SJCRH30 (cell line): ENCODE data around the gene CABP4. TPM values are rescaled to one million over a fixed set of nuclear protein-coding genes. Genes with fewer than 3 reads are reported as not detected.

Experiments
- DNase-seq, 2 experiments: peaks; one replicate each; pipeline ENCODE4 v3.0.0-alpha.2; 2015 to 2020
- H3K27ac ChIP-seq: fragments of 250-450 bp; sonication (Bioruptor Pico); 2 replicates; pipeline ENCODE4 v1.5.1; 2020; ENCODE audit warnings: mild to moderate bottlenecking, moderate library complexity
- H3K27me3 ChIP-seq: fragments of 250-450 bp; sonication (Bioruptor Pico); 2 replicates; pipeline ENCODE4 v1.5.1; 2020; ENCODE audit warnings: mild to moderate bottlenecking, moderate library complexity
- H3K36me3 ChIP-seq: fragments of 250-450 bp; sonication (Bioruptor Pico); 2 replicates; pipeline ENCODE4 v1.5.1; 2020; ENCODE audit warnings: mild to moderate bottlenecking, moderate library complexity
- H3K4me1 ChIP-seq: fragments of 250-450 bp; sonication (Bioruptor Pico); 2 replicates; pipeline ENCODE4 v1.5.1; 2020; ENCODE audit warnings: mild to moderate bottlenecking, moderate library complexity
- H3K4me3 ChIP-seq: fragments of 250-450 bp; sonication (Bioruptor Pico); 2 replicates; pipeline ENCODE4 v1.5.1; 2020; ENCODE audit warnings: mild to moderate bottlenecking, moderate library complexity
- H3K9me3 ChIP-seq: fragments of 250-450 bp; sonication (Bioruptor Pico); replicated peaks from 2 replicates; pipeline ENCODE4 v1.5.1; 2020; ENCODE audit warnings: mild to moderate bottlenecking, moderate library complexity
- total RNA-seq: library from RNA; depleted of rRNA; stranded (reverse); fragments of >200 nt; shearing (Covaris generic); gene quantifications from 2 replicates; pipeline ENCODE4 v1.2.3, GENCODE V29; 2014; rRNA removed

Gene CABP4
- total RNA-seq, 1 experiment from 2014 or later, result 1.2 TPM

DNA sequence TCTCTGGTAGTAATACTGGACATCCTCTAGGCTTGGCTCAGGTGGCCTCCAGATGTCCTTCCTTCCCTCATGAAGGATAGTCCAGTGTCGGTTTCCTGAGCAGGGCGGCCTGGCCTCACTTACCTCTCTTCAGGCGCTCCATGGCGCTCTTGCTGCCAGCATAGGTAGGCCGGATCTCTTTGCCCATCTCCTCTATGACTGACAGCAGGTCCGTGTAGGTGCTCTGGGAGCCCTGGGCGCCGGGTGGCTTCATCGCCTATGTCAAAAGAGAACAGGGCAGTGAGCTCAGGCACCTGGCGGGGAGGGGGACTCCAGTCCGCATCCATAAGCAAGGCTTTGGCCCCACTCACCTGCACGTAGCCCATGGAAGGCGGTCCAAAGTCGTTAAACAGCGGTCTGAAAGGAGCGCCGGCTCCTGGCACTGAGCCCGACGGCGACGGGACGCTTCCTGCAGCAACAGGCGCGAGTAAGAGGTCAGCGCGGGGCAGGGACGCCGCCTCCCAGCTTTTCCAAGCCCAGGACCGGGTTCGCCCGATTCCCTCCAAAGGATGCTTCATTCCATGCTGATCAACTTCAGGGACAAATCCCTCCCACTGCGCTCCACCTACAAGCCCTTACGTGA lies 52.2 kb downstream of the CABP4 start:
- Histone ChIP-seq H3K4me1 (no peaks in the 10 kb centered on the region), H3K27me3 (no peaks in the 10 kb centered on the region), H3K9me3 (no peaks in the 10 kb centered on the region), H3K36me3 (no peaks in the 10 kb centered on the region), H3K4me3 (peak overlapping the region; percentile 91), H3K27ac (no peak overlapping the region; the same call in 1 of the 2 replicates)
- DNase-seq, result no peak

DNA sequence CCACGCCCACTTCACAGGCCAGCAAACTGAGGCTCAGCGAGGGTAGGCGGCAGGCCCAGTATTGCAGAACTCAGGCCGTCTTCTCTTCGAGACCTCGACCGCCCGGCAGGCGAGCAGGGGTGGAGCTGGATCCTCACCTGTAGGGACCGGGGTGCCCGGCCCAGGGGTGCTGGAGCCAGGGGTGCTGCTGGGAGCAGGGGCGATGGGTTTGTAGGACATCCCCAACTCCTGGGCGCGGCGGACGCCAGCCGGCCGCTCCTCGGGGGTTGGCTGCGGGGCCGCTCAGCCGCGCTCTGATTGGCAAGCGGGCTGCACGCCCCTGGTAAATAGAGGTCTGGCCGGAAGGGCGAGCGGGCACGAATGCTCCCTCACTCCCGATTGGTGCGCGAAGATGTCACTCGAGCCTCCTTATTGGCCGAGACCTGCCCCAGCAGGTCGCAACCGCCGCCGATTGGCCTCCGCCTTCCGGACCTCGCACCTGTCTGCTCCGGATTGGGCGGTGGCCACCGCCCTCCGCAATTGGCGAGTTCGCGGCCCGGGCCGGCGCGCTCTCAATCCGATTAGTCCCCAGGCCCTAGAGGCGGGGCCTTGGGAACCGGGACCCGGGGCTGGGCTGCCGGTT lies 52.8 kb downstream of the CABP4 start, which contains the start of gene CDK2AP2:
Gene CDK2AP2, minus strand, starts transcription at position 299 of the 622 bp plus-strand sequence. Its CDS starts 80 bp downstream, at position 219.
- no peaks in the 10 kb centered on the region for H3K36me3 ChIP-seq
- H3K4me1 ChIP-seq, result no peaks in the 10 kb centered on the region
- peak within 1 kb of the TSS; percentile 68 for H3K27ac ChIP-seq
- DNase-seq, result peak; percentile 99
- no peaks in the 10 kb centered on the region for H3K9me3 ChIP-seq
- peak within 1 kb of the TSS; percentile 91 for H3K4me3 ChIP-seq
- no peaks in the 10 kb centered on the region for H3K27me3 ChIP-seq

DNA sequence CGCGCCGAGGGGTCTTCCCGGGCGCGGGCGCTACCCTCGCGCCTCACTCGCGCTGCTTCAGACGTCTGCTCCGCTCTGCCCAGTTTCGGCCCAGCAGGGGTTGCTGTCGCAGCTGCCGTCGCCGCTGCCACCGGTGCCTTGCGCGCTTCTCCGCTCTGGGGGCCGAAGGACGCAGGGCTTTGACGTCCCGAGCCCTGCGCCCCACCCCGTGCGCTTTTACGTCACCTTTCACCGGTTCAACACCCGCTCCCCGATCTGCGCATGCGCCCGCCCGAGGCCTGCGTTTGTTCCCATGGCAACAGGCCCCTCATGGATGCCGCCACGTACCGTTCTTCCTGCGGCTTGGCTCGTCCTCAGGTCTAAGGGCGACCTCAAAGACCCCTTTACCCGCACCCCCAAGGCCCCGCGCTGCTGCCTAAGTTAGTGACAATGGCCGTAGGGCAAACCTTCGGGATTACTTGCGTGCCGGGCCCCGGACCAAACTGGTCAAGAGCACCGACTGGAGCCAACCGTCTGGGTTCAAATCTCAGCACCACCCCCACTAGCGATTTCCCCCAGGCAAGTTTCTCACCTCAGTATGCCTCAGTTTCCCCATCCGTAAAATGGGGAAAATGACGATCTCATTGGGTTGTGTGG lies 53.5 kb downstream of the CABP4 start:
- H3K9me3 ChIP-seq, result no peaks in the 10 kb centered on the region
- H3K4me3 ChIP-seq, result peak overlapping the region; percentile 91
- peak; percentile 97 for DNase-seq
- H3K27me3 ChIP-seq, result no peaks in the 10 kb centered on the region
- no peaks in the 10 kb centered on the region for H3K4me1 ChIP-seq
- H3K36me3 ChIP-seq, result no peaks in the 10 kb centered on the region
- H3K27ac ChIP-seq, result peak overlapping the region; percentile 68

DNA sequence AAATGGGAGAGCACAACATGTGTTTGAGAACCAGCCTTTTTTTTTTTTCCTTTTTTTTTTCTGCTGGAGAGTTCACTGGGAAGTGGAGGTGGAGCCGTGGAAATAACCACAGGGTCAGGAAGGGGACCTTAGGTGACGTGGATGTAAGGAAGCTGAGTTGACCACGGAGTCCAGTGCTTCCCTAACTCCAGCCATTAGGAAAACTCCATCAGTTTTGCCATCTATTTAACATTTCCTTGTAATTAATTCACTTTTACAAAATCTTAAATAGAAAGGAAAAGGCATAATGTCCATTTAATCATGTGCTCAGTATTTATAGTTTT lies 54.8 kb downstream of the CABP4 start:
- no peaks in the 10 kb centered on the region for H3K36me3 ChIP-seq
- 0 out of 2 replicates have a peak, but pooled peaks cover under 1% of the 10 kb centered on the region for H3K27me3 ChIP-seq
- no peak for DNase-seq
- H3K4me1 ChIP-seq, result no peaks in the 10 kb centered on the region
- no peak overlapping the region for H3K27ac ChIP-seq
- H3K9me3 ChIP-seq, result no peaks in the 10 kb centered on the region
- no peak overlapping the region for H3K4me3 ChIP-seq

Other genes starting within 250 kb of the CABP4 start
- gene GRK2, start 188.9 kb upstream of the CABP4 start, total RNA-seq, result 45.2 and 49.7 TPM in 2 replicates
- 15.3 and 19.9 TPM in 2 replicates for gene ANKRD13D, start 166.1 kb upstream of the CABP4 start, total RNA-seq
- 2.5 TPM in 2 replicates for gene SSH3, start 151.8 kb upstream of the CABP4 start, total RNA-seq
- gene POLD4, start 101.8 kb upstream of the CABP4 start, total RNA-seq, result 35.4 and 37.5 TPM in 2 replicates
- gene CLCF1, start 81.8 kb upstream of the CABP4 start, total RNA-seq, result 5.2 and 6.1 TPM in 2 replicates
- gene RAD9A, start 63.4 kb upstream of the CABP4 start, total RNA-seq, result 9.4 and 11.7 TPM in 2 replicates
- gene PPP1CA, start 53.5 kb upstream of the CABP4 start, total RNA-seq, result 169 and 197 TPM in 2 replicates
- not detected in 2 replicates for gene TBC1D10C, start 51.3 kb upstream of the CABP4 start, total RNA-seq
- gene CARNS1, start 39.7 kb upstream of the CABP4 start, total RNA-seq, result 0.05 and 0.08 TPM in 2 replicates
- 25.9 and 33.5 TPM in 2 replicates for gene RPS6KB2, start 26.9 kb upstream of the CABP4 start, total RNA-seq
- 1.1 TPM in 1 of 2 replicates, not detected in the other for gene PTPRCAP, start 17.7 kb upstream of the CABP4 start, total RNA-seq
- gene CORO1B, start 11.9 kb upstream of the CABP4 start, total RNA-seq, result 25.5 and 30.1 TPM in 2 replicates
- gene GPR152, start 2.6 kb upstream of the CABP4 start, total RNA-seq, result not detected in 2 replicates
- 7.6 TPM in 2 replicates for gene TMEM134, start 13.9 kb downstream of the CABP4 start, total RNA-seq
- gene AIP, start 27.7 kb downstream of the CABP4 start, total RNA-seq, result 39.8 and 45.4 TPM in 2 replicates
- gene PITPNM1, start 50.0 kb downstream of the CABP4 start, total RNA-seq, result 7.9 and 9.7 TPM in 2 replicates
- 15.8 and 15.9 TPM in 2 replicates for gene CDK2AP2, start 52.8 kb downstream of the CABP4 start, total RNA-seq
- gene CABP2, start 68.1 kb downstream of the CABP4 start, total RNA-seq, result not detected in 2 replicates
- gene GSTP1, start 128.5 kb downstream of the CABP4 start, total RNA-seq, result 192 and 275 TPM in 2 replicates
- gene NDUFV1, start 151.6 kb downstream of the CABP4 start, total RNA-seq, result 116 and 137 TPM in 2 replicates
- gene NUDT8, start 174.6 kb downstream of the CABP4 start, total RNA-seq, result 0.76 and 2.4 TPM in 2 replicates
- not detected in 2 replicates for gene TBX10, start 184.4 kb downstream of the CABP4 start, total RNA-seq
- gene ACY3, start 195.4 kb downstream of the CABP4 start, total RNA-seq, result 0.18 TPM in 1 of 2 replicates, not detected in the other
- gene ALDH3B2, start 219.3 kb downstream of the CABP4 start, total RNA-seq, result not detected in 2 replicates